DND-41 (cell line): ENCODE measurements around the gene PSEN2.

Source experiments
- ATAC-seq: fragments of 200-7000 bp; cut with Tn5 transposase; 3 replicates; pipeline ENCODE4 v1.9.1; 2021; ENCODE audit warnings: low read depth; ENCODE audit not compliant: insufficient read depth
- DNase-seq: peaks from one replicate; pipeline ENCODE4 v3.0.0-alpha.2; 2020
- H2AFZ ChIP-seq: 2 replicates; pipeline ENCODE4 v1.6.0; 2012; ENCODE audit warnings: low read depth, low read length
- H3K27ac ChIP-seq: 2 replicates; pipeline ENCODE4 v1.5.1; 2012; ENCODE audit warnings: low read length, inconsistent platforms
- H3K27me3 ChIP-seq: fragments of 200-600 bp; sonication (generic); 2 replicates; pipeline ENCODE4 v1.6.0; 2012; ENCODE audit warnings: low read length, mild to moderate bottlenecking, inconsistent platforms; ENCODE audit not compliant: insufficient read depth, poor library complexity
- H3K36me3 ChIP-seq: 2 replicates; pipeline ENCODE4 v1.5.1; 2012; ENCODE audit warnings: low read length, inconsistent platforms; ENCODE audit not compliant: insufficient read depth
- H3K4me1 ChIP-seq: 2 replicates; pipeline ENCODE4 v1.5.1; 2012; ENCODE audit warnings: mild to moderate bottlenecking, low read length; ENCODE audit not compliant: insufficient read depth
- H3K4me2 ChIP-seq: 2 replicates; pipeline ENCODE4 v1.6.0; 2012; ENCODE audit warnings: mild to moderate bottlenecking, moderate library complexity, low read length, inconsistent platforms; ENCODE audit not compliant: insufficient read depth
- H3K4me3 ChIP-seq, 2 experiments: fragments of 200-600 bp in 1 of 2; shearing (Covaris generic) in 1 of 2; 2 replicates each; pipeline ENCODE4 v1.5.1; 2012 to 2016; ENCODE audit warnings: inconsistent platforms in 2 of 2, low read length in 2 of 2, mild to moderate bottlenecking in 2 of 2, low read depth in 1 of 2, moderate library complexity in 1 of 2
- H3K79me2 ChIP-seq: 2 replicates; pipeline ENCODE4 v1.6.0; 2012; ENCODE audit warnings: low read length, inconsistent platforms; ENCODE audit not compliant: insufficient read depth
- H3K9ac ChIP-seq: 2 replicates; pipeline ENCODE4 v1.6.0; 2012; ENCODE audit warnings: low read depth, mild to moderate bottlenecking, inconsistent platforms, low read length, moderate library complexity
- H3K9me3 ChIP-seq: 2 replicates; pipeline ENCODE4 v1.5.1; 2012; ENCODE audit warnings: low read length, moderate library complexity, mild to moderate bottlenecking, inconsistent platforms; ENCODE audit not compliant: insufficient read depth, severe bottlenecking
- H4K20me1 ChIP-seq: 2 replicates; pipeline ENCODE4 v1.6.0; 2012; ENCODE audit warnings: low read length; ENCODE audit not compliant: insufficient read depth
- CTCF ChIP-seq: IDR thresholded peaks from 2 replicates; pipeline ENCODE4 v1.5.1; 2012; ENCODE audit warnings: borderline replicate concordance, low read length, moderate library complexity, mild to moderate bottlenecking; ENCODE audit not compliant: poor library complexity, severe bottlenecking; ENCODE audit errors: extremely low read depth
- EZH2 ChIP-seq: IDR thresholded peaks from 3 replicates; pipeline ENCODE4 v1.6.1; 2012; ENCODE audit warnings: borderline replicate concordance, low read depth, mild to moderate bottlenecking, moderate library complexity, low read length, inconsistent platforms; ENCODE audit not compliant: severe bottlenecking

Gene PSEN2

GRCh38 chr1:226867461-226868054, 2.9 kb upstream of the PSEN2 start:
- H3K4me2 ChIP-seq, result no peak overlapping the region
- no peak for ATAC-seq
- no peak overlapping the region for H2AFZ ChIP-seq
- peaks cover 20% of the 10 kb centered on the region for H3K27me3 ChIP-seq
- no peaks in the 10 kb centered on the region for H3K36me3 ChIP-seq
- no peak overlapping the region for H3K4me3 ChIP-seq
- no peaks in the 10 kb centered on the region for H3K9me3 ChIP-seq
- no peak for DNase-seq
- H3K27ac ChIP-seq, result no peak overlapping the region
- H4K20me1 ChIP-seq, result no peaks in the 10 kb centered on the region; the same call in 1 of the 2 replicates
- TF ChIP-seq EZH2 (no peak), CTCF (no peak)
- H3K79me2 ChIP-seq, result no peaks in the 10 kb centered on the region
- peaks cover 8% of the 10 kb centered on the region for H3K4me1 ChIP-seq
- H3K9ac ChIP-seq, result no peak overlapping the region

- Histone ChIP-seq H3K27ac (no peak overlapping the region), H3K36me3 (no peaks in the 10 kb centered on the region), H2AFZ (no peak overlapping the region), H3K4me2 (no peak overlapping the region), H3K9me3 (no peaks in the 10 kb centered on the region), H4K20me1 (no peaks in the 10 kb centered on the region; the same call in 1 of the 2 replicates), H3K9ac (no peak overlapping the region), H3K79me2 (no peaks in the 10 kb centered on the region), H3K4me3 (no peak overlapping the region), H3K4me1 (no peaks in the 10 kb centered on the region), H3K27me3 (peaks cover 20% of the 10 kb centered on the region)
- ATAC-seq (no peak), DNase-seq (no peak)
- TF ChIP-seq EZH2, result no peak
- TF ChIP-seq CTCF, result no peak
These were observed 1.7 kb upstream of the PSEN2 start for GRCh38 chr1:226868726-226869125.

- ATAC-seq, result no peak
- Histone ChIP-seq H2AFZ (no peak overlapping the region), H3K9me3 (no peaks in the 10 kb centered on the region), H3K4me3 (no peak overlapping the region), H3K4me2 (no peak overlapping the region), H3K27ac (no peak overlapping the region), H4K20me1 (no peaks in the 10 kb centered on the region; the same call in 1 of the 2 replicates), H3K4me1 (no peaks in the 10 kb centered on the region), H3K27me3 (peaks cover 23% of the 10 kb centered on the region), H3K9ac (no peak overlapping the region), H3K79me2 (no peaks in the 10 kb centered on the region), H3K36me3 (no peaks in the 10 kb centered on the region)
- no peak for TF ChIP-seq EZH2
- TF ChIP-seq CTCF, result no peak
- no peak for DNase-seq
These were observed 403 bp upstream of the PSEN2 start for GRCh38 chr1:226870026-226870400.
